Ascending aorta (tissue), 2 donors: ENCODE results near the gene CBX7. TPM values are rescaled to one million over a fixed set of nuclear protein-coding genes. Genes with fewer than 3 reads are reported as not detected.
"Not testable (repeated sequence)": the region's sequence is repeated elsewhere in the genome, so short reads cannot be mapped to it uniquely, and the experiment has no call there.

Experiments used
- DNase-seq, 2 donors: peaks; one replicate each; pipeline ENCODE4 v3.0.0-alpha.2; 2019; ENCODE audit warnings: low spot score in 2 of 2
- H3K27ac ChIP-seq, 2 donors: fragments of 200-600 bp; sonication (generic); one replicate each; pipeline ENCODE4 v1.5.1; 2016 to 2017; ENCODE audit warnings: mild to moderate bottlenecking in 1 of 2
- H3K27me3 ChIP-seq: fragments of 200-600 bp; sonication (generic); one replicate; pipeline ENCODE4 v1.5.1; 2017
- H3K36me3 ChIP-seq, 2 donors: fragments of 200-600 bp; sonication (generic); one replicate each; pipeline ENCODE4 v1.5.1; 2016
- H3K4me1 ChIP-seq, 2 donors: fragments of 200-600 bp; sonication (generic); one replicate each; pipeline ENCODE4 v1.5.1; 2016 to 2017; ENCODE audit warnings: mild to moderate bottlenecking in 1 of 2
- H3K4me3 ChIP-seq, 2 donors: fragments of 200-600 bp; sonication (generic); one replicate each; pipeline ENCODE4 v1.5.1; 2016 to 2017; ENCODE audit warnings: mild to moderate bottlenecking in 1 of 2
- H3K9me3 ChIP-seq, 2 donors: fragments of 200-600 bp; sonication (generic); one replicate each; pipeline ENCODE4 v1.5.1; 2016
- intact Hi-C: fragments of 100-400 bp; cut with DNase I; formaldehyde crosslinking; loops from one replicate; pipeline ENCODE4 v1.15.1; 2023
- total RNA-seq: library from RNA; depleted of rRNA; stranded (reverse); fragments of >200 nt; gene quantifications from one replicate; pipeline ENCODE4 v1.1.0, GENCODE V29; 2016
- TF ChIP-seq, protein P1 (sequence below), 3 experiments: fragments of 200-600 bp in 2 of 3; fragments of 450-650 bp in 1 of 3; sonication (generic) in 2 of 3; IDR thresholded peaks; one replicate each; pipeline ENCODE4 v1.5.1; 2016 to 2019; ENCODE audit warnings: antibody characterized with exemption in 3 of 3, mild to moderate bottlenecking in 1 of 3, moderate library complexity in 1 of 3

CBX7 gene
- total RNA-seq, 1 donor from 2014 or later = 261 TPM

DNA sequence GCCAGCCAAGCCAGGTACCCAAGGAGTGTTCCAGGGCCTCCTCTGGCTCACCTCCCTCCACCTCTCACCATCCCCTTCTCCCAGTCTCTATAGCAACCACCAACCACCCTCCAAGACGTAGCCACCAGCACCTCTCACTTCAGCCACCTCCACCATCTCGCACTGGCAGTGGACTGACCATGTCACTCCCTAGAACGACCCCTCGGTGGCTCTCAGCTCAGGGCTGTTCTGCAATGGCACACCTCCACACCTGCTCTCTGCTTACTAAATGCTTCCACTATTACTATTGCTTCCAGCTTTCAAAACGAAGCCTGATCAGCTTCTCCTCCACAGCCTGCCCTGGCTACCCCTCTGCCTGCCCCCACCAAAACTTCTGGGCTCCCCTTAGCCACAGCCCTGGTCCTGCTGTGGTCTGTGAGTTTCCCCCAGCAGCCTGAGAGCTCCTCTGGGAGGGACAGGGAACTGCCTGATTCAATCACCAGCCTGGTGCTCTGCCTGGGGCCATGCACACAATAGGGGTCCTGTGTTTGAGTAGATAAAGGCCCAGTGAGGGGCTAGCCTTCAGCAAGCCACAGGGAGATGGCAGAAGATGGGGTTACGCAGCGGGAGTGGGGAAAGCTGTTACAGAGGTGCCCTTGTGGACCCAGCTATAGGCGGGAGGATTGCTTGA, 17.5 kb upstream of the CBX7 start:
- peak in 1 of 2 donors; percentile 60 for DNase-seq
- no peaks in the 10 kb centered on the region for H3K27me3 ChIP-seq
- no peaks in the 10 kb centered on the region for H3K9me3 ChIP-seq
- peaks cover 12% of the 10 kb centered on the region in 2 donors for H3K4me1 ChIP-seq
- H3K36me3 ChIP-seq = no peaks in the 10 kb centered on the region
- TF ChIP-seq, protein P1, sequence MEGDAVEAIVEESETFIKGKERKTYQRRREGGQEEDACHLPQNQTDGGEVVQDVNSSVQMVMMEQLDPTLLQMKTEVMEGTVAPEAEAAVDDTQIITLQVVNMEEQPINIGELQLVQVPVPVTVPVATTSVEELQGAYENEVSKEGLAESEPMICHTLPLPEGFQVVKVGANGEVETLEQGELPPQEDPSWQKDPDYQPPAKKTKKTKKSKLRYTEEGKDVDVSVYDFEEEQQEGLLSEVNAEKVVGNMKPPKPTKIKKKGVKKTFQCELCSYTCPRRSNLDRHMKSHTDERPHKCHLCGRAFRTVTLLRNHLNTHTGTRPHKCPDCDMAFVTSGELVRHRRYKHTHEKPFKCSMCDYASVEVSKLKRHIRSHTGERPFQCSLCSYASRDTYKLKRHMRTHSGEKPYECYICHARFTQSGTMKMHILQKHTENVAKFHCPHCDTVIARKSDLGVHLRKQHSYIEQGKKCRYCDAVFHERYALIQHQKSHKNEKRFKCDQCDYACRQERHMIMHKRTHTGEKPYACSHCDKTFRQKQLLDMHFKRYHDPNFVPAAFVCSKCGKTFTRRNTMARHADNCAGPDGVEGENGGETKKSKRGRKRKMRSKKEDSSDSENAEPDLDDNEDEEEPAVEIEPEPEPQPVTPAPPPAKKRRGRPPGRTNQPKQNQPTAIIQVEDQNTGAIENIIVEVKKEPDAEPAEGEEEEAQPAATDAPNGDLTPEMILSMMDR (IDR thresholded peaks at IDR 0.05) = no peak
- intact Hi-C loops = loop anchor here (1.0 to 5.0 kb wide), 2 partner anchors 146 to 357 kb away; no protein-coding TSS in a partner anchor
- H3K4me3 ChIP-seq = no peak overlapping the region
- H3K27ac ChIP-seq = no peak overlapping the region

DNA sequence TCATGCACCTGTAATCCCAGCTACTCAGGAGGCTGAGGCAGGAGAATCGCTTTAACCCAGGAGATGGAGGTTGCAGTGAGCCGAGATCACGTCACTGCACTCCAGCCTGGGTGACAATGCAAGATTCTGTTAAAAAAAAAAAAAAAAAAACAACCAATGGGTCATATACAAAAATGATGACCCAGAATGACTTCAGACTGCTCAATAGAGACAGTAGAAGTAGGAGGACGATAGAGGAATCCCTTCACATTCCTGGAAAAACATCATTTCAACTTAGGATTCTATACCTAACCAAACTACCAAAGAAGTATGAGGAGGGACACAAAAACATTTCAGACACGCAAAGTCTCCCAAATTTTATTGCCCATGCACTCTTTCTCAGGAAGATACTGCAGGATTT, 14.1 kb upstream of the CBX7 start:
- no peak for DNase-seq
- Histone ChIP-seq H3K9me3 (no peaks in the 10 kb centered on the region), H3K36me3 (no peaks in the 10 kb centered on the region), H3K4me3 (no peak overlapping the region), H3K4me1 (peaks cover 0 to 3% of the 10 kb centered on the region in 2 donors), H3K27me3 (no peaks in the 10 kb centered on the region), H3K27ac (no peak overlapping the region)
- intact Hi-C loops = no loop called here
- TF ChIP-seq, protein P1 (IDR thresholded peaks at IDR 0.05) = no peak

DNA sequence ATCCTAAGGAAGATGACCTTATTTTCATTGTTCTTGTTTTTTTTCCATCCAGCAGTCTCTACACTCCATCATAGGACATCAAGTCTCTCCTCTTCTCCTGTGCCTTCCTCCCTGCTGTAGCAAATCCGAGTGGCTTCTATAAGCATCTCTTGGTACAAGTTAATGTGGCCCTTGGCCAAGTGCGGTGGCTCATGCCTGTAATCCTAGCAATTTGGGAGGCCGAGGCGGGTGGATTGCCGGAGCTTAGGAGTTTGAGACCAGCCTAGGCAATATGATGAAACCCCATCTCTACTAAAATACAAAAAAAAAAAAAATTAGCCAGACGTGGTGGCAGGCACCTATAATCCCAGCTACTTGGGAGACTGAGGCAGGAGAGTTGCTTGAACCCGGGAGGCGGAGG, 3.6 kb upstream of the CBX7 start:
- H3K27me3 ChIP-seq, H3K9me3 ChIP-seq, H3K4me3 ChIP-seq, H3K36me3 ChIP-seq, H3K4me1 ChIP-seq, DNase-seq, H3K27ac ChIP-seq: not testable (repeated sequence)
- intact Hi-C loops = loop anchor here (10.0 kb wide), 1 partner anchor 1659 kb away; the partner anchor contains the start of gene SLC25A17

DNA sequence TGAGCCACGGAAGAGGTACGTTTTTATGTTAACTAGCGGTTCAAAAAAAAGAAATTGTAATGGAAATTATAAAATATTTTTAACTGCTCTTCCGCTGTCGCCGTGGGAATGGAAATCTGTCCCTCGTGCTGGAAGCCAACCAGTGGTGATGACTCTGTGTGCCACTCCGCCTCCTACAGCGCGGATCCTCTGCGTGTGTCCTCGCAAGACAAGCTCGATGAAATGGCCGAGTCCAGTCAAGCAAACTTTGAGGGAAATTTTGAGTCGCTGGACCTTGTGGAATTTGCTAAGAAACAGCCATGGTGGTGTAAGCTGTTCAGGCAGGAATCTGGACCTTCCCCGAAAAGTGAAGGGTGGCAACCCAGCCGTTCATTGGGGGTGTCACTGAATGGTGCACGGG, 2.9 kb upstream of the CBX7 start:
- Histone ChIP-seq H3K27me3 (no peaks in the 10 kb centered on the region), H3K36me3 (no peaks in the 10 kb centered on the region), H3K4me1 (peaks cover 3 to 5% of the 10 kb centered on the region in 2 donors), H3K27ac (no peak overlapping the region), H3K4me3 (no peak overlapping the region), H3K9me3 (no peaks in the 10 kb centered on the region)
- TF ChIP-seq, protein P1 (IDR thresholded peaks at IDR 0.05) = no peak
- intact Hi-C loops = loop anchor here (10.0 kb wide), 1 partner anchor 1659 kb away; the partner anchor contains the start of gene SLC25A17
- DNase-seq = peak in 1 of 2 donors; percentile 46

DNA sequence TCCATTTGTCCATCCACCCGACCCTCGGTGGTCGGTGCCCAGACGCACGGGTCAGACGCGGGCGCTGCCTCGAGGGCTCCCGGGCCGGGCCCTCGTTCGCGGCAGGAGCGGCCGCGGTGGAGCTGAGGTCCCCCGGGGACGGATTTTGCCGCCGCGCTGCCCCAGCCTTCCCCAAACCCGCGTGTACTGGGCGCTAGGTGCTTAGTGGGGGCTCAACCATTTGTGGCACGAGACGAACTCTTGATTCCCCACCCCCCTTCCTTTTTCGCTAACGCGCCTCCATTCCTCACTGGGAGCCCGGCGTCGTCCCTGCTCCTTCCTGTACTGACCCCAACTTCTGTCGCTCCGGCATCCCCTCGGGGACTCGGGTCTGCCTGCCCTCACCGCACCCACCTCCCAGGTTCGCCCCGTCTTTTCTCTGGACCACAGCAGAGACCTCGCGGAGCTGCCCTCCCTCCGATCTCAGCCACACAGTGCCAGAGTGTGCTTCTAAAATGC, 789 bp upstream of the CBX7 start:
- Histone ChIP-seq H3K27me3 (no peaks in the 10 kb centered on the region), H3K27ac (peak overlapping the region; percentile 93 to 96), H3K4me1 (peaks cover 6 to 21% of the 10 kb centered on the region in 2 donors), H3K9me3 (no peaks in the 10 kb centered on the region), H3K4me3 (peak overlapping the region; percentile 88 to 92), H3K36me3 (peaks cover 5 to 8% of the 10 kb centered on the region in 2 donors)
- TF ChIP-seq, protein P1 (IDR thresholded peaks at IDR 0.05) = no peak
- intact Hi-C loops = loop anchor here (2.0 to 10.0 kb wide), 4 partner anchors 99 to 1662 kb away; partner anchors contain the start of genes CBX6, RPS19BP1 and SLC25A17
- DNase-seq = no peak

DNA sequence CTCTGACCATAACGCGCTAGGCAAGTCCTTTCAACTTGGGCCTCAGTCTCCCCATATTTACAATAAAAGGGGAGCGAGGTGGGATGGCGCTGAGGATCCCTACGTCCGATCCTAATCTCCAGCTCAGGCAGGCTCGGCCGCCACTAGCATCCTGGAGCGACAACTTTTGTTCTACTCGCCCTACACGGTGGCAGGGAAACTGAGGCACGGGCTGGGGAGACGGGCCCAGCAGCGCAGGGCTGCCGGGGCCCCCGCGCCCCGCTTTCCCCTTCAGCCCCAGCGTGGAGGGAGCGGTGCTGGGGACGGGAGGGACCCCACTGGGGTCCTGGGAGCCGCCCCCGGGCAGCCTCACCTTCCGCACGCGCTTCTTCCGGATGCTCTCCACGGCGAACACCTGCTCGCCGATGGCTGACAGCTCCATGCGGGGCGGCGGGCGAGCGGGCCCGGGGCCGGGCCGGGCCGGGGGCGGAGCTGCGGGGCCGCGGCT, 413 bp downstream of the CBX7 start:
- Histone ChIP-seq H3K27ac (peak overlapping the region; percentile 92 to 96), H3K36me3 (peaks cover 5 to 13% of the 10 kb centered on the region in 2 donors), H3K27me3 (no peaks in the 10 kb centered on the region), H3K4me3 (peak overlapping the region; percentile 88 to 92), H3K9me3 (no peaks in the 10 kb centered on the region), H3K4me1 (peaks cover 6 to 25% of the 10 kb centered on the region in 2 donors)
- DNase-seq = no peak
- TF ChIP-seq, protein P1 (IDR thresholded peaks at IDR 0.05) = no peak
- intact Hi-C loops = loop anchor here (1.0 to 10.0 kb wide), 6 partner anchors 8 to 1663 kb away; partner anchors contain the start of genes CBX6, RPL3, RPS19BP1 and SLC25A17
